Measurements from ENCODE around the gene KIF3B.

GRCh38 chr20:32353848-32354496, 76.5 kb downstream of the KIF3B start:
- TF ChIP-seq CTCF (conservative IDR thresholded peaks at IDR 0.05; ENCODE audit: low read length) (no peak), EZH2phosphoT487 (IDR thresholded peaks at IDR 0.05; ENCODE audit: borderline replicate concordance, low read depth, low read length) (no peak)
